ENCODE data around the gene HEXD. TPM values are rescaled to one million over a fixed set of nuclear protein-coding genes. Genes with fewer than 3 reads are reported as not detected.

HEXD gene
- total and polyA plus RNA-seq, 11 donors, result 9.9 to 24.1 (median 15.1) TPM

- intact Hi-C loops (cut with DNase I), result loop anchor here in 1 of 10 donors (2.0 kb wide), 1 partner anchor 29 kb away; the partner anchor contains the start of genes HEXD and OGFOD3
- H3K27me3 ChIP-seq, result no peaks in the 10 kb centered on the region
- H3K4me3 ChIP-seq, result no peak overlapping the region
- ATAC-seq, result no peak
- no peaks in the 10 kb centered on the region for H3K9me3 ChIP-seq
- no peak overlapping the region for H3K27ac ChIP-seq
- TF ChIP-seq POLR2A (IDR thresholded peaks at IDR 0.05), result no peak
- no peak for TF ChIP-seq CTCF (IDR thresholded peaks at IDR 0.05)
- DNase-seq, result no peak
- peaks cover 0 to 46% (median 8%) of the 10 kb centered on the region in 9 donors for H3K36me3 ChIP-seq
- peaks cover 0 to 50% (median 27%) of the 10 kb centered on the region in 12 donors for H3K4me1 ChIP-seq
- WGBS, 4 donors, result 95 to 98% (median 96%) methylated on average over 11 of the region's 11 CpGs
Observed at GRCh38 chr17:82447876-82448275, 29.7 kb downstream of the HEXD start.

GRCh38 chr17:82449131-82449882 lies 31.2 kb downstream of the HEXD start:
- WGBS, 4 donors, result 59 to 74% (median 67%) methylated on average over 27 to 30 of the region's 30 CpGs
- Histone ChIP-seq H3K4me1 (peaks cover 0 to 50% (median 27%) of the 10 kb centered on the region in 12 donors), H3K36me3 (peaks cover 0 to 33% (median 3%) of the 10 kb centered on the region in 9 donors), H3K4me3 (peak overlapping the region; percentile 8 to 100 (median 95)), H3K27ac (peak overlapping the region; percentile 54 to 97 (median 94)), H3K9me3 (no peaks in the 10 kb centered on the region), H3K27me3 (no peaks in the 10 kb centered on the region)
- peak in 3 of 5 donors; percentile 50 to 71 (median 57) for DNase-seq
- intact Hi-C loops (cut with DNase I), result loop anchor here in 1 of 10 donors (2.0 kb wide), 1 partner anchor 31 kb away; the partner anchor contains the start of genes HEXD and OGFOD3
- peak in 3 of 4 donors; percentile 3 to 62 (median 15) for ATAC-seq
- no peak for TF ChIP-seq POLR2A (IDR thresholded peaks at IDR 0.05)
- TF ChIP-seq CTCF (IDR thresholded peaks at IDR 0.05), result no peak

- Histone ChIP-seq H3K27ac (peak overlapping the region; percentile 54 to 97 (median 94)), H3K36me3 (peaks cover 0 to 27% (median 0%) of the 10 kb centered on the region in 9 donors), H3K27me3 (no peaks in the 10 kb centered on the region), H3K4me1 (peaks cover 0 to 48% (median 27%) of the 10 kb centered on the region in 12 donors), H3K4me3 (peak overlapping the region; percentile 60 to 100 (median 95)), H3K9me3 (no peaks in the 10 kb centered on the region)
- no peak for ATAC-seq
- WGBS, 4 donors, result 59 to 68% (median 65%) methylated on average over 18 of the region's 18 CpGs
- intact Hi-C loops (cut with DNase I), result loop anchor here in 4 of 10 donors (1.0 to 5.0 kb wide), 3 partner anchors 8 to 33 kb away; partner anchors contain the start of genes HEXD (in 3 of the 4), OGFOD3 (in 3 of the 4) and NARF (in 1 of the 4)
- DNase-seq, result no peak
- no peak for TF ChIP-seq CTCF (IDR thresholded peaks at IDR 0.05)
Observed at GRCh38 chr17:82449883-82450356, 31.8 kb downstream of the HEXD start.
